GM23248 (cell line): Measurements from ENCODE around the gene FSTL1. TPM values are rescaled to one million over a fixed set of nuclear protein-coding genes. Genes with fewer than 3 reads are reported as not detected.

Source experiments
- DNase-seq: peaks from one replicate; pipeline ENCODE4 v3.0.0-alpha.2; 2015
- H2AFZ ChIP-seq: fragments of 200-600 bp; sonication (generic); 2 replicates; pipeline ENCODE4 v1.6.1; 2016; ENCODE audit warnings: antibody characterized with exemption
- H3F3A ChIP-seq: fragments of 200-600 bp; sonication (generic); 2 replicates; pipeline ENCODE4 v1.6.1; 2016; ENCODE audit warnings: mild to moderate bottlenecking, antibody characterized with exemption, mixed run types; ENCODE audit not compliant: insufficient read depth
- H3K27ac ChIP-seq: fragments of 200-600 bp; sonication (generic); 2 replicates; pipeline ENCODE4 v1.5.1; 2016; ENCODE audit warnings: mild to moderate bottlenecking
- H3K27me3 ChIP-seq: fragments of 200-600 bp; sonication (generic); replicated peaks from 2 replicates; pipeline ENCODE4 v1.6.1; 2016; ENCODE audit warnings: mild to moderate bottlenecking; ENCODE audit not compliant: insufficient read depth
- H3K36me3 ChIP-seq: fragments of 200-600 bp; sonication (generic); 2 replicates; pipeline ENCODE4 v1.6.1; 2016; ENCODE audit warnings: low read depth, mild to moderate bottlenecking
- H3K4me1 ChIP-seq: fragments of 200-600 bp; sonication (generic); 2 replicates; pipeline ENCODE4 v1.6.1; 2016; ENCODE audit warnings: mild to moderate bottlenecking; ENCODE audit not compliant: insufficient read depth
- H3K4me2 ChIP-seq: fragments of 200-600 bp; sonication (generic); one replicate; pipeline ENCODE4 v1.6.1; 2016; ENCODE audit warnings: mild to moderate bottlenecking; ENCODE audit not compliant: unreplicated experiment
- H3K4me3 ChIP-seq: fragments of 200-600 bp; sonication (generic); 2 replicates; pipeline ENCODE4 v1.5.1; 2016; ENCODE audit warnings: mild to moderate bottlenecking
- H3K79me2 ChIP-seq: fragments of 200-600 bp; sonication (generic); 2 replicates; pipeline ENCODE4 v1.6.1; 2016; ENCODE audit warnings: mild to moderate bottlenecking; ENCODE audit not compliant: insufficient read depth
- H3K9ac ChIP-seq: fragments of 200-600 bp; sonication (generic); 2 replicates; pipeline ENCODE4 v1.6.1; 2016; ENCODE audit warnings: mild to moderate bottlenecking
- H3K9me2 ChIP-seq: fragments of 200-600 bp; sonication (generic); 2 replicates; pipeline ENCODE4 v1.6.1; 2016; ENCODE audit warnings: mixed run types, mild to moderate bottlenecking, moderate library complexity; ENCODE audit not compliant: insufficient read depth
- H3K9me3 ChIP-seq: fragments of 200-600 bp; sonication (generic); one replicate; pipeline ENCODE4 v1.6.1; 2017; ENCODE audit warnings: low read depth
- H4K20me1 ChIP-seq: fragments of 200-600 bp; sonication (generic); 2 replicates; pipeline ENCODE4 v1.6.0; 2016; ENCODE audit not compliant: insufficient read depth
- EZH2 ChIP-seq: fragments of 200-600 bp; sonication (generic); IDR thresholded peaks from 2 replicates; pipeline ENCODE4 v1.6.1; 2018; ENCODE audit warnings: antibody characterized with exemption, mild to moderate bottlenecking; ENCODE audit not compliant: insufficient read depth, poor library complexity, severe bottlenecking
- EZH2phosphoT487 ChIP-seq: fragments of 200-600 bp; sonication (generic); IDR thresholded peaks from 2 replicates; pipeline ENCODE4 v1.6.1; 2018; ENCODE audit warnings: antibody characterized with exemption, moderate library complexity, mild to moderate bottlenecking, low read depth; ENCODE audit not compliant: insufficient read depth
- WGBS, 2 experiments: methylation state at CpG; one replicate each; pipeline ENCODE4 v1.1.6; 2015 to 2017; ENCODE audit warnings: low lambda C conversion rate in 2 of 2, low coverage in 1 of 2; ENCODE audit errors: missing lambda C conversion rate in 2 of 2; 5-methylcytosine and 5-hydroxymethylcytosine counted together
- in situ Hi-C: fragments of 300-500 bp; cut with MboI; formaldehyde crosslinking; loops from 2 replicates; pipeline ENCODE4 v1.15.0; 2020
- polyA plus RNA-seq: library from polyadenylated mRNA; unstranded; fragments of >200 nt; fragmentation: Nextera tagmentation; extraction: Ambion mirVana; gene quantifications from 2 replicates; pipeline ENCODE4 v1.2.1, GENCODE V29; 2016
- total RNA-seq: library from RNA; depleted of rRNA; stranded (reverse); fragments of >200 nt; shearing (Covaris generic); gene quantifications from 2 replicates; pipeline ENCODE4 v1.2.3, GENCODE V29; 2014

Gene FSTL1
- total and polyA plus RNA-seq, 2 experiments from 2014 or later = 1,910 to 4,171 TPM

DNA sequence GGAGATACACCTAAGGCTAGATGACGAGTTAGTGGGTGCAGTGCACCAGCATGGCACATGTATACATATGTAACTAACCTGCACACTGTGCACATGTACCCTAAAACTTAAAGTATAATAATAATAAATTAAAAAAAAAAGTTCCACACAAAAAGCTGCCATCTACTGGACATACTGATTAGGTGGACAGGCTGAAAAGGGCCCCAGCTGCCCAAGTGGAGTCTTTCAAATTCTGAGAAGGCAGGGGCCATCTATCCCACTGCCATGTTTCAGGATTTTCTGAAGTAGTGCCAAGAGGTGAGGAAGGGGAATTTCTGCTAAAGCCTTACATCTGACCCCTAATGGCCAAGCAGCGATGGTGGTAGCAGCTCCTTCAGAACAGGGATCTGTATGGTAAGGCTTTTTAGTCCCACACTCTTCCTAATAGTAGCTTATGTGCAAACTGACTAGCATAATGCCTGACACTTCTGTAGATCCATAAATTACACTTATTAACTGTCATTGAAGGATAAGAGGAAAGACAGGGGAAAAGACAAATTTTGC is 7.7 kb downstream of the FSTL1 start:
- peak overlapping the region; percentile 99 for H3K4me2 ChIP-seq
- H3K36me3 ChIP-seq = peaks cover 84% of the 10 kb centered on the region
- no peaks in the 10 kb centered on the region for H3K9me2 ChIP-seq
- H3K9me3 ChIP-seq = no peaks in the 10 kb centered on the region
- no peak overlapping the region for H3K4me3 ChIP-seq
- H3K27ac ChIP-seq = peak overlapping the region; percentile 84
- H3K79me2 ChIP-seq = peaks cover 100% of the 10 kb centered on the region
- peaks cover 92% of the 10 kb centered on the region for H3K4me1 ChIP-seq
- DNase-seq = peak; percentile 57
- H2AFZ ChIP-seq = no peak overlapping the region
- peaks cover 43% of the 10 kb centered on the region for H4K20me1 ChIP-seq
- in situ Hi-C loops = no loop called here
- peak overlapping the region; percentile 63; the same call in 1 of the 2 replicates for H3K9ac ChIP-seq
- 47 to 58% methylated on average over 1 to 2 of the region's 2 CpGs for WGBS, 2 experiments
- H3K27me3 ChIP-seq = no peaks in the 10 kb centered on the region
- no peak for TF ChIP-seq EZH2phosphoT487
- no peak for TF ChIP-seq EZH2
- peaks cover 95% of the 10 kb centered on the region for H3F3A ChIP-seq

DNA sequence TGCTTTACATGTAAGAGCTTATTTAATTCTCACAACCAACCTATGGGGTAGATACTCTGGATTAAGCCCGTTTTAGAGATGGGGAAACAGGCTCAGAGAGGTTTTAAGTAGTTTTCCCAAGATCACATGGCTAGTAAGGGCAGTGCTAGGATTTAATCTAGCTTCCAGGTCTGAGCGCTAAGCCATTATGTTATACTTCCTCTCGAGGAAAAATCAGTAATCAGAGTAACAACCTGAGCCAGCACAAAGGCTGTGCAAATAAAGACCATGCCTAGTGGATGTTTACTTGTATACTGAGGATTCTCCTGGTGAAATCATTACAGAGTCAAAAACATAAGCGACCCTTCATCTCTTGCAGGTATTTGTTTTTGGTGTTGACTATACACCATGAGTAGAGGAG is 9.0 kb downstream of the FSTL1 start:
- Histone ChIP-seq H3K79me2 (peaks cover 100% of the 10 kb centered on the region), H3K4me1 (peaks cover 92% of the 10 kb centered on the region), H3F3A (peaks cover 95% of the 10 kb centered on the region), H3K27ac (peak overlapping the region; percentile 89), H2AFZ (no peak overlapping the region), H3K9me3 (no peaks in the 10 kb centered on the region), H3K4me3 (no peak overlapping the region), H4K20me1 (peaks cover 43% of the 10 kb centered on the region), H3K9me2 (no peaks in the 10 kb centered on the region), H3K4me2 (peak overlapping the region; percentile 20), H3K9ac (0 out of 2 replicates have a peak overlapping the region, but pooled peaks have one; percentile 17), H3K27me3 (no peaks in the 10 kb centered on the region), H3K36me3 (peaks cover 84% of the 10 kb centered on the region)
- in situ Hi-C loops = no loop called here
- DNase-seq = no peak
- no peak for TF ChIP-seq EZH2
- TF ChIP-seq EZH2phosphoT487 = no peak
- 81 to 85% methylated on average over 4 of the region's 4 CpGs for WGBS, 2 experiments

DNA sequence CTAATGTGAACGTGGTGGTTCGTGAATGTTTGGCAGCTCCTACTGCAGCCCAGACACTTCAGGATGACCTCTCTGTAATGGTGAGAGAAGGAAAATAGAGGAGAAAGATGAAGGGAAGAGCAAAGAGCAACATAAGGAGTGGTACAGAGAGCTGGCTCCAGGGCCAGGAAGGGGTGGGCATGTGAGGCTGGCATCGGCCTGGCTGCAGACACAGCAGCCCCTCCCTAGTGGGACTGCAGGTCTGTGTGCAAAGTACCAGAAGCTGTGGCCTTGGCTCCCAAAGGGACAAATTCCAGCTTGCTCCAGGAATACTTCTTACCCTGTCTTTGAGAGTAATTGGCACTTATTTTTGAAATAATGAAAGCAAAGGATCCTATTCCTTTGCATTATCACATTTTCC is 10.0 kb downstream of the FSTL1 start:
- in situ Hi-C loops = no loop called here
- no peaks in the 10 kb centered on the region for H3K27me3 ChIP-seq
- TF ChIP-seq EZH2phosphoT487 (no peak), EZH2 (no peak)
- 10 to 15% methylated on average over 3 of the region's 3 CpGs for WGBS, 2 experiments
- DNase-seq = no peak
- peak overlapping the region; percentile 21 for H3K4me2 ChIP-seq
- peaks cover 43% of the 10 kb centered on the region for H4K20me1 ChIP-seq
- no peaks in the 10 kb centered on the region for H3K9me3 ChIP-seq
- no peak overlapping the region for H2AFZ ChIP-seq
- no peak overlapping the region for H3K4me3 ChIP-seq
- H3K79me2 ChIP-seq = peaks cover 100% of the 10 kb centered on the region
- peaks cover 92% of the 10 kb centered on the region for H3K4me1 ChIP-seq
- H3K9me2 ChIP-seq = no peaks in the 10 kb centered on the region
- H3K27ac ChIP-seq = peak overlapping the region; percentile 89
- peaks cover 74% of the 10 kb centered on the region for H3K36me3 ChIP-seq
- peak overlapping the region; percentile 52; the same call in 1 of the 2 replicates for H3K9ac ChIP-seq
- peaks cover 95% of the 10 kb centered on the region for H3F3A ChIP-seq

DNA sequence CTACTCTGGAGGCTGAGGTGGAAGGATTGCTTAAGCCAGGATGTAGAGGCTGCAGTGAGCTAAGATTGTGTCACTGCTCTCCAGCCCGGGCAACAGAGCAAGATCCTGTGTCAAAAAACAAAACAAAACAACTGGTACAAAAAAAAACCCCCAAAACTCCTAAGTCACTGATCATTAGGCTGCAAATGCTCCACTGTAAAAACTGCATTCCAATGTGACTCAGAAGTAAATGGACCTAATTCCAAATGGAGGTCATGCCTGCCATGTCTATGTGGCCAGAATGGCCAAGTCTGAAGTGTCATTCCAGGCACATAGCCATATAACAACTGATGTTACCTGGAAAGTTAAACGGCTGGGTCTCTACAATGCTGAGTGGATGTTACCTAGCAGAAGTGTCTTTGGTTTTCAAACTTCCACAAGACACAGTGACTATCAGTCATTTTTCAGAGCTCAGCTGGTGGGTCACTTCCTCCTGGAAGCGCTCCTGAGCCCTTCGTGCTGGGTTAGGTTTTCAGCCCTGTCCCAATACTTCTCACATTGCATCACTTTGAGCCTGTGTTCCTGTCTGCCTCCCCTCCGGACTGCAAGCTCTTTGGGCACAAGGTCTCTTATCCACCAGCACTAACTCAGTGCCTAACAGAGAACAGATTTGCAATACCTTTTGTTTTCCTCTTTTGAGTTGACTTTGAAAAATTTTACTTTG is 10.6 kb downstream of the FSTL1 start:
- no peak overlapping the region for H3K4me3 ChIP-seq
- in situ Hi-C loops = no loop called here
- peak overlapping the region; percentile 89 for H3K27ac ChIP-seq
- H3K36me3 ChIP-seq = peaks cover 68% of the 10 kb centered on the region
- H2AFZ ChIP-seq = no peak overlapping the region
- no peak for TF ChIP-seq EZH2phosphoT487
- TF ChIP-seq EZH2 = no peak
- H3F3A ChIP-seq = peaks cover 95% of the 10 kb centered on the region
- H3K79me2 ChIP-seq = peaks cover 100% of the 10 kb centered on the region
- H3K9ac ChIP-seq = peak overlapping the region; percentile 52; the same call in 1 of the 2 replicates
- H4K20me1 ChIP-seq = peaks cover 46% of the 10 kb centered on the region
- no peaks in the 10 kb centered on the region for H3K9me3 ChIP-seq
- H3K4me1 ChIP-seq = peaks cover 92% of the 10 kb centered on the region
- 42 to 46% methylated on average over 5 of the region's 5 CpGs for WGBS, 2 experiments
- peak; percentile 77 for DNase-seq
- H3K4me2 ChIP-seq = peak overlapping the region; percentile 21
- no peaks in the 10 kb centered on the region for H3K9me2 ChIP-seq
- no peaks in the 10 kb centered on the region for H3K27me3 ChIP-seq
